Common myeloid progenitor, CD34-positive (primary cell): ENCODE results near the gene MAP4K1.
"Not testable (repeated sequence)": the region's sequence is repeated elsewhere in the genome, so short reads cannot be mapped to it uniquely, and the experiment has no call there.

Experiments used
- CTCF ChIA-PET: fragments of 350-600 bp; sonication (Branson Sonifier 250); formaldehyde crosslinking; loops from one replicate; lab custom pipeline; 2021; ENCODE audit warnings: antibody characterized with exemption; lab: Charles Lee
- POLR2A ChIA-PET: fragments of 350-600 bp; sonication (Branson Sonifier 250); formaldehyde crosslinking; loops from one replicate; lab custom pipeline; 2021; ENCODE audit warnings: antibody characterized with exemption; lab: Charles Lee
- DNase-seq, 3 donors: peaks; one replicate each; pipeline versions ENCODE4 v3.0.0 to v3.0.0-alpha.2; 2013
- H3K27ac ChIP-seq, 2 experiments: 1 replicate in 1 of 2; 2 replicates in 1 of 2; pipeline ENCODE4 v1.7.0; 2013; ENCODE audit warnings: inconsistent platforms in 2 of 2, low read length in 2 of 2, mild to moderate bottlenecking in 2 of 2, low read depth in 1 of 2, moderate library complexity in 1 of 2; ENCODE audit not compliant: severe bottlenecking in 2 of 2, insufficient read depth in 1 of 2, poor library complexity in 1 of 2
- H3K27me3 ChIP-seq, 5 experiments: replicated peaks in 2 of 5; 1 replicate in 3 of 5; 2 replicates in 2 of 5; pipeline versions ENCODE4 v1.6.1 to v1.7.0; 2013; ENCODE audit warnings: low read length in 4 of 5, mild to moderate bottlenecking in 2 of 5, moderate library complexity in 2 of 5, inconsistent platforms in 1 of 5; ENCODE audit not compliant: insufficient read depth in 5 of 5, control insufficient read depth in 4 of 5
- H3K36me3 ChIP-seq, 4 experiments: 1 replicate in 2 of 4; 2 replicates in 2 of 4; pipeline versions ENCODE4 v1.6.1 to v1.7.0; 2013; ENCODE audit warnings: low read length in 3 of 4, control low read depth in 1 of 4, mild to moderate bottlenecking in 1 of 4; ENCODE audit not compliant: control insufficient read depth in 4 of 4, insufficient read depth in 4 of 4
- H3K4me1 ChIP-seq, 4 experiments: 1 replicate in 3 of 4; 2 replicates in 1 of 4; pipeline versions ENCODE4 v1.6.1 to v1.7.1; 2013; ENCODE audit warnings: low read length in 3 of 4, mild to moderate bottlenecking in 3 of 4, control low read depth in 1 of 4, inconsistent platforms in 1 of 4, moderate library complexity in 1 of 4; ENCODE audit not compliant: control insufficient read depth in 4 of 4, insufficient read depth in 4 of 4; ENCODE audit errors: control extremely low read depth in 1 of 4
- H3K4me3 ChIP-seq, 7 experiments: 1 replicate in 4 of 7; 2 replicates in 3 of 7; pipeline versions ENCODE4 v1.5.1 to v1.7.0; 2013; ENCODE audit warnings: mild to moderate bottlenecking in 7 of 7, low read length in 6 of 7, moderate library complexity in 6 of 7, inconsistent platforms in 2 of 7, low read depth in 2 of 7, control low read depth in 1 of 7; ENCODE audit not compliant: insufficient read depth in 4 of 7, control insufficient read depth in 1 of 7; ENCODE audit errors: extremely low read depth in 1 of 7
- H3K9me3 ChIP-seq, 5 experiments: 1 replicate in 4 of 5; 2 replicates in 1 of 5; pipeline versions ENCODE4 v1.6.1 to v1.7.1; 2013; ENCODE audit warnings: low read length in 4 of 5, mild to moderate bottlenecking in 2 of 5, inconsistent platforms in 1 of 5, low read depth in 1 of 5, moderate library complexity in 1 of 5; ENCODE audit not compliant: control insufficient read depth in 4 of 5, insufficient read depth in 2 of 5; ENCODE audit errors: control extremely low read depth in 1 of 5
- WGBS: methylation state at CpG from one replicate; pipeline ENCODE4 v1.1.5; 2013; ENCODE audit not compliant: insufficient coverage; 5-methylcytosine and 5-hydroxymethylcytosine counted together

Gene MAP4K1

GRCh38 chr19:38561658-38562057 lies 56.1 kb downstream of the MAP4K1 start:
- WGBS = 94% methylated on average over 11 of the region's 11 CpGs
- Histone ChIP-seq H3K9me3 (no peaks in the 10 kb centered on the region), H3K27ac (no peak overlapping the region), H3K27me3 (peaks cover 0 to 29% (median 6%) of the 10 kb centered on the region in 5 experiments), H3K4me3 (no peak overlapping the region), H3K36me3 (no peaks in the 10 kb centered on the region), H3K4me1 (peaks cover 0 to 16% (median 8%) of the 10 kb centered on the region in 4 experiments)
- ChIA-PET CTCF (no interaction called here), POLR2A (no interaction called here)
- no peak for DNase-seq

GRCh38 chr19:38561053-38561606 lies 56.6 kb downstream of the MAP4K1 start:
- DNase-seq = no peak
- Histone ChIP-seq H3K27ac (no peak overlapping the region), H3K9me3 (no peaks in the 10 kb centered on the region), H3K27me3 (peaks cover 0 to 24% (median 5%) of the 10 kb centered on the region in 5 experiments), H3K4me3 (no peak overlapping the region), H3K4me1 (peaks cover 0 to 19% (median 8%) of the 10 kb centered on the region in 4 experiments), H3K36me3 (no peaks in the 10 kb centered on the region)
- CTCF ChIA-PET = no interaction called here
- WGBS = 95% methylated on average over 42 of the region's 42 CpGs
- POLR2A ChIA-PET = no interaction called here

GRCh38 chr19:38559428-38560401 lies 58.0 kb downstream of the MAP4K1 start:
- peaks cover 0 to 13% (median 5%) of the 10 kb centered on the region in 5 experiments for H3K27me3 ChIP-seq
- H3K4me1 ChIP-seq = peaks cover 0 to 11% (median 0%) of the 10 kb centered on the region in 4 experiments
- POLR2A ChIA-PET = no interaction called here
- 93% methylated on average over 8 of the region's 13 CpGs for WGBS
- H3K9me3 ChIP-seq = no peaks in the 10 kb centered on the region
- H3K4me3 ChIP-seq = no peak overlapping the region
- no peak for DNase-seq
- H3K36me3 ChIP-seq = no peaks in the 10 kb centered on the region
- H3K27ac ChIP-seq = no peak overlapping the region
- CTCF ChIA-PET = no interaction called here

GRCh38 chr19:38558933-38559332 lies 58.8 kb downstream of the MAP4K1 start:
- H3K27ac ChIP-seq, CTCF ChIA-PET, POLR2A ChIA-PET, H3K36me3 ChIP-seq, H3K4me3 ChIP-seq, H3K27me3 ChIP-seq, H3K9me3 ChIP-seq, DNase-seq: not testable (repeated sequence)
- peaks cover 0 to 14% (median 0%) of the 10 kb centered on the region in 4 experiments for H3K4me1 ChIP-seq
- 100% methylated on average over 4 of the region's 7 CpGs for WGBS

GRCh38 chr19:38557205-38557799 lies 60.5 kb downstream of the MAP4K1 start:
- Histone ChIP-seq H3K36me3 (no peaks in the 10 kb centered on the region), H3K9me3 (no peaks in the 10 kb centered on the region), H3K27ac (no peak overlapping the region), H3K4me3 (no peak overlapping the region), H3K4me1 (peaks cover 0 to 14% (median 0%) of the 10 kb centered on the region in 4 experiments), H3K27me3 (no peaks in the 10 kb centered on the region)
- 81% methylated on average over 10 of the region's 12 CpGs for WGBS
- POLR2A ChIA-PET = no interaction called here
- peak in 2 of 3 donors; percentile 67 to 74 for DNase-seq
- CTCF ChIA-PET = interaction anchor here (1.2 to 1.3 kb wide), 5 partner anchors 10 to 78 kb away, joined by 3 to 4 read pairs (median 3); no protein-coding TSS in a partner anchor

GRCh38 chr19:38556521-38557174 lies 61.1 kb downstream of the MAP4K1 start:
- Histone ChIP-seq H3K27me3 (peaks cover 0 to under 1% (median 0%) of the 10 kb centered on the region in 5 experiments), H3K27ac (no peak overlapping the region), H3K9me3 (no peaks in the 10 kb centered on the region), H3K4me1 (peaks cover 0 to 14% (median 0%) of the 10 kb centered on the region in 4 experiments), H3K4me3 (no peak overlapping the region), H3K36me3 (no peaks in the 10 kb centered on the region)
- 80% methylated on average over 3 of the region's 7 CpGs for WGBS
- POLR2A ChIA-PET = no interaction called here
- CTCF ChIA-PET = interaction anchor here (1.2 to 1.3 kb wide), 3 partner anchors 10 to 26 kb away, joined by 3 to 4 read pairs (median 3); no protein-coding TSS in a partner anchor
- DNase-seq = peak in 2 of 3 donors; percentile 29 to 48
